Lung (tissue), 12 donors: Measurements from ENCODE around the gene SRRD. TPM values are rescaled to one million over a fixed set of nuclear protein-coding genes. Genes with fewer than 3 reads are reported as not detected.

ENCODE experiments used
- ATAC-seq: fragments of 200-7000 bp; cut with Tn5 transposase; one replicate; pipeline ENCODE4 v1.9.1; 2020; ENCODE audit warnings: moderate number of reproducible peaks; ENCODE audit not compliant: insufficient read depth, low FRiP score
- DNase-seq, 3 donors: peaks; one replicate each; pipeline ENCODE4 v3.0.0-alpha.2; 2013 to 2017
- H3K27ac ChIP-seq, 2 donors: one replicate each; pipeline ENCODE4 v1.5.1; 2013; ENCODE audit warnings: mild to moderate bottlenecking in 2 of 2, moderate library complexity in 2 of 2, control low read depth in 1 of 2, inconsistent platforms in 1 of 2, low read depth in 1 of 2, low read length in 1 of 2
- H3K27me3 ChIP-seq, 3 donors: one replicate each; pipeline ENCODE4 v1.5.1; 2013; ENCODE audit warnings: low read length in 2 of 3; ENCODE audit not compliant: control insufficient read depth in 3 of 3, insufficient read depth in 3 of 3
- H3K36me3 ChIP-seq, 4 donors: one replicate each; pipeline ENCODE4 v1.5.1; 2013; ENCODE audit warnings: low read length in 4 of 4, mild to moderate bottlenecking in 1 of 4, moderate library complexity in 1 of 4; ENCODE audit not compliant: control insufficient read depth in 4 of 4, insufficient read depth in 4 of 4
- H3K4me1 ChIP-seq, 5 donors: one replicate each; pipeline ENCODE4 v1.5.1; 2013; ENCODE audit warnings: low read length in 5 of 5, mild to moderate bottlenecking in 2 of 5, moderate library complexity in 1 of 5; ENCODE audit not compliant: control insufficient read depth in 5 of 5, insufficient read depth in 5 of 5
- H3K4me3 ChIP-seq: one replicate; pipeline ENCODE4 v1.5.1; 2013; ENCODE audit warnings: mild to moderate bottlenecking, control low read depth, moderate library complexity
- H3K9ac ChIP-seq, 2 donors: one replicate each; pipeline ENCODE4 v1.5.1; 2013; ENCODE audit warnings: low read length in 2 of 2, control low read depth in 1 of 2; ENCODE audit not compliant: insufficient read depth in 1 of 2
- H3K9me3 ChIP-seq, 4 donors: one replicate each; pipeline ENCODE4 v1.5.1; 2013; ENCODE audit warnings: low read length in 3 of 4, mild to moderate bottlenecking in 1 of 4, moderate library complexity in 1 of 4; ENCODE audit not compliant: control insufficient read depth in 4 of 4, insufficient read depth in 3 of 4
- CTCF ChIP-seq: IDR thresholded peaks from 2 replicates; pipeline ENCODE4 v1.5.1; 2012; ENCODE audit warnings: mild to moderate bottlenecking; ENCODE audit errors: control extremely low read depth, extremely low read depth
- WGBS, 2 donors: extraction: QIAGEN DNeasy Blood & Tissue Kit; methylation state at CpG; one replicate each; pipeline ENCODE4 v1.1.7; 2013; 5-methylcytosine and 5-hydroxymethylcytosine counted together
- polyA plus RNA-seq, 2 donors: library from polyadenylated mRNA; stranded (reverse); fragments of 200-250 nt; gene quantifications; one replicate each; pipeline ENCODE4 v1.2.1, GENCODE V29; 2013
- total RNA-seq, 2 donors: library from RNA; depleted of rRNA in 1 of 2; stranded (reverse); fragments of >200 nt in 1 of 2; gene quantifications; one replicate each; pipeline ENCODE4 v1.2.1, GENCODE V29; 2014 to 2021
- donor health status: control.
- donor health status: control.
- donor health status: Bipolar disorder and iron deficiency.
- donor health status: healthy.
- donor health status: DM: yes; HTN: yes; CAD: no.

SRRD gene
- total and polyA plus RNA-seq, 4 donors: 8.5 to 17.6 (median 13.7) TPM

GRCh38 chr22:26486394-26486793, 2.7 kb downstream of the SRRD start:
- DNase-seq: no peak
- ATAC-seq: no peak
- Histone ChIP-seq H3K4me1 (peaks cover 1 to 25% (median 9%) of the 10 kb centered on the region in 5 donors), H3K36me3 (peaks cover 20 to 29% (median 26%) of the 10 kb centered on the region in 4 donors), H3K27me3 (no peaks in the 10 kb centered on the region), H3K9ac (no peak overlapping the region), H3K9me3 (no peaks in the 10 kb centered on the region), H3K4me3 (no peak overlapping the region), H3K27ac (no peak overlapping the region)
- 90 to 91% methylated on average over 5 of the region's 5 CpGs for WGBS, 2 donors
- no peak for TF ChIP-seq CTCF

- no peaks in the 10 kb centered on the region for H3K27me3 ChIP-seq
- no peak for ATAC-seq
These were observed 4.3 kb downstream of the SRRD start for GRCh38 chr22:26487996-26488395.

GRCh38 chr22:26489447-26490036, 5.9 kb downstream of the SRRD start:
- peaks cover 44 to 51% (median 47%) of the 10 kb centered on the region in 4 donors for H3K36me3 ChIP-seq
- no peaks in the 10 kb centered on the region for H3K27me3 ChIP-seq
- H3K4me1 ChIP-seq: peaks cover 0 to 7% (median under 1%) of the 10 kb centered on the region in 5 donors
- H3K4me3 ChIP-seq: no peak overlapping the region
- TF ChIP-seq CTCF: no peak
- H3K9ac ChIP-seq: no peak overlapping the region
- H3K9me3 ChIP-seq: no peaks in the 10 kb centered on the region
- ATAC-seq (no peak), DNase-seq (no peak)
- WGBS, 2 donors: 69 to 70% methylated on average over 4 of the region's 4 CpGs
- no peak overlapping the region for H3K27ac ChIP-seq

More at GRCh38 chr22:26487996-26488395, 4.3 kb downstream of the SRRD start:
- DNase-seq: no peak
- H3K4me1 ChIP-seq: peaks cover 0 to 15% (median 3%) of the 10 kb centered on the region in 5 donors
- no peak for TF ChIP-seq CTCF
- no peak overlapping the region for H3K27ac ChIP-seq
- H3K9me3 ChIP-seq: no peaks in the 10 kb centered on the region
- H3K36me3 ChIP-seq: peaks cover 33 to 41% (median 36%) of the 10 kb centered on the region in 4 donors
- WGBS, 2 donors: 61 to 73% methylated on average over 3 of the region's 3 CpGs
- H3K4me3 ChIP-seq: no peak overlapping the region
- H3K9ac ChIP-seq: no peak overlapping the region

- no peaks in the 10 kb centered on the region for H3K9me3 ChIP-seq
- DNase-seq (no peak), ATAC-seq (no peak)
- peaks cover 56 to 74% (median 64%) of the 10 kb centered on the region in 4 donors for H3K36me3 ChIP-seq
- no peak overlapping the region for H3K9ac ChIP-seq
- 93 to 95% methylated on average over 9 of the region's 9 CpGs for whole genome bisulfite sequencing, 2 donors
- TF ChIP-seq CTCF: no peak
- no peak overlapping the region for H3K4me3 ChIP-seq
- H3K27me3 ChIP-seq: no peaks in the 10 kb centered on the region
- no peak overlapping the region for H3K27ac ChIP-seq
- no peaks in the 10 kb centered on the region for H3K4me1 ChIP-seq
These were observed 8.5 kb downstream of the SRRD start for GRCh38 chr22:26492220-26492619.
